GM10266 (cell line): ENCODE measurements around the gene PEDS1.

Source experiments
- DNase-seq: peaks from one replicate; pipeline ENCODE4 v3.0.0; 2012; ENCODE audit errors: extremely low spot score
- TF ChIP-seq, protein P1 (sequence below): IDR thresholded peaks from 2 replicates; pipeline ENCODE4 v1.5.1; 2012; ENCODE audit warnings: mild to moderate bottlenecking, low read depth; ENCODE audit not compliant: control insufficient read depth, insufficient read depth; ENCODE audit errors: missing control alignments

PEDS1 gene

DNA sequence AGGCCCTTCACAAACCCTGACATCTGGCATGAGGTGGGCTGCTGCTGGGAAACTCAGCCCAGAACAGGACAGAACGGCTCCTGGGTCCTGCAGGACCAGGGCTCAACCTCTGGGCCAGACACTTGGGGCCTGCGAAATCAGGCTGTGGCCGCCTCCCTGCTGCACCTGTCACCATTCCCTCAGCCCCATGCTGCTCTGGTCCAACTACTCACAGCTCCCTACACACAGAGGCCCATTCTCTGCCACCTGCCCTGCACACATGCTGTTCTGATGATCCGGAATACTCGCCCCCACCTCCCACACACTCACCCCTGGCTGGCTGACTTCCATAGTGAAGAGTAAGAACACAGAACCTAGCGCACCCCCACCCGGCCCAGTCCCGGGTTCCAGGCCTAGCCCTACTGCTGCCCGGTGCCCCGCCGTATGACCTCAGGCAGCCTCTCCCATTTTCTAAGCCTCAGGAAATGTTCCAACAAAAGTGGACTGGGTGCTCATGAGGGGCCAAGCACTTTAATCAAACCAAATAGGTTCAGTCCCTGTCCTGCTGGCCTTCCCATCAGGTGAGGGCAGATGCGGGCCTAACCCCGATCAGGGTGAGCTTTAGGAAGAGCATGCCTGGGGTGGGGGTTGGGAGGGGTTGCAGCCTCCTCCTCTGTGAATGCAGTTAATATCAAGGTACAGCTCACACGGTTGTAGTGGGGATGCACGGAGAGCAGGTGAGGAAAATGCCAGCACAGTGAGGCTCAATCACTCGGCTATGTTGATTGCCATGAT lies 3.9 kb downstream of the PEDS1 start:
- TF ChIP-seq, protein P1, sequence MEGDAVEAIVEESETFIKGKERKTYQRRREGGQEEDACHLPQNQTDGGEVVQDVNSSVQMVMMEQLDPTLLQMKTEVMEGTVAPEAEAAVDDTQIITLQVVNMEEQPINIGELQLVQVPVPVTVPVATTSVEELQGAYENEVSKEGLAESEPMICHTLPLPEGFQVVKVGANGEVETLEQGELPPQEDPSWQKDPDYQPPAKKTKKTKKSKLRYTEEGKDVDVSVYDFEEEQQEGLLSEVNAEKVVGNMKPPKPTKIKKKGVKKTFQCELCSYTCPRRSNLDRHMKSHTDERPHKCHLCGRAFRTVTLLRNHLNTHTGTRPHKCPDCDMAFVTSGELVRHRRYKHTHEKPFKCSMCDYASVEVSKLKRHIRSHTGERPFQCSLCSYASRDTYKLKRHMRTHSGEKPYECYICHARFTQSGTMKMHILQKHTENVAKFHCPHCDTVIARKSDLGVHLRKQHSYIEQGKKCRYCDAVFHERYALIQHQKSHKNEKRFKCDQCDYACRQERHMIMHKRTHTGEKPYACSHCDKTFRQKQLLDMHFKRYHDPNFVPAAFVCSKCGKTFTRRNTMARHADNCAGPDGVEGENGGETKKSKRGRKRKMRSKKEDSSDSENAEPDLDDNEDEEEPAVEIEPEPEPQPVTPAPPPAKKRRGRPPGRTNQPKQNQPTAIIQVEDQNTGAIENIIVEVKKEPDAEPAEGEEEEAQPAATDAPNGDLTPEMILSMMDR: no peak
- DNase-seq: no peak

DNA sequence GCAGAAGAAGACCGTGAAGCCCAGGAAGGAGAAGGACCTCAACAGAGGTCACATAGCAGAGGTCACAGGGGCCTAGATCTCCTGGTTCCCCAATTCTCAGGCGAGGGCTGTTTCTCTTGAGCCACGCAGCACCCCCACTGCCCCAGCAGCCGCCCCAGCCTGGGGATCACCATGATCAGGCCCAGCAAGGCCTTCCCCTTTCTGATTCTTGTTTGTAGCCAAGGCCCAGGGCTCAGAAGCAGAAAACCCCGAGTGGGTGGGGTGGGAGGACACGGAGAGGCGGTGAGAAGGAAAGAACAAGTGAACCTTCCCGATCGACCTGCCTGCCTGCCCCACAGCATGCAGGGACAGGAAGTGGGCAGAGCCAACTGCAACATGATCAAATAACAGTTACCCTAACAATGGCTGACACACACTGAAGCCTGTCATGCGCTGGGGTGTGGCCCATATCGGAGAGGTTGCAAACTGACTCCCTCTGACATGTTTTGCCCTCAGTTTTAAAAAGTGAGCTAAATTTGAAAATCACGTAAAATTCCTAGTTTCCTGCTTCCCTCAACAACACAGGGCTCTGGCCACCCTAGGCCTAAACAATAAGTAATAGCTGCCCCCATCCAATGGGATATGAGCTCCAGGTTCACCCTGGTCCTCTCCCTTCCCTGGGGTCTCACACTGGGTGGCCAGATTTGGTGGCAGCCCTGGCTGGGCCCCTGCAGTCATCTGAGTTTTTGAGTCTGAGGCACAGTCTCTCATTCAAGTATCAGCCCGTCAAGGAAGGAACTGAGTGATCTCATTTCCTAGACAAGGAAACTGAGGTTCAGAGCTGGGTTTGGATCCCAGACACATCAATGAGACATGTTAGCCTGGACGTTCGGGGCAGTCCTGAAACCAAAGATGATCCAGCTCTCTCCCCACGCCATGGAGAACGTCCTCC lies 6.5 kb downstream of the PEDS1 start:
- DNase-seq: peak; percentile 77
- TF ChIP-seq, protein P1: no peak

- TF ChIP-seq, protein P1: no peak
- DNase-seq: no peak
Measured at GRCh38 chr20:50146214-50146613, 7.3 kb downstream of the PEDS1 start.

GRCh38 chr20:50145566-50145965 lies 8.0 kb downstream of the PEDS1 start:
- no peak for DNase-seq

GRCh38 chr20:50144362-50144761 lies 9.2 kb downstream of the PEDS1 start:
- TF ChIP-seq, protein P1: no peak
- DNase-seq: no peak

More at GRCh38 chr20:50145566-50145965, 8.0 kb downstream of the PEDS1 start:
- TF ChIP-seq, protein P1: no peak

GRCh38 chr20:50142812-50143211 lies 10.7 kb downstream of the PEDS1 start:
- TF ChIP-seq, protein P1: no peak
- no peak for DNase-seq
